ENCODE measurements around the gene PSMF1. TPM values are rescaled to one million over a fixed set of nuclear protein-coding genes. Genes with fewer than 3 reads are reported as not detected.

The PSMF1 gene
- total and polyA plus RNA-seq, 2 of the 13 experiments (the other 11 are each of a cell fraction or from before 2014, with no cell fraction given): 82.5 to 86.0 TPM

DNA sequence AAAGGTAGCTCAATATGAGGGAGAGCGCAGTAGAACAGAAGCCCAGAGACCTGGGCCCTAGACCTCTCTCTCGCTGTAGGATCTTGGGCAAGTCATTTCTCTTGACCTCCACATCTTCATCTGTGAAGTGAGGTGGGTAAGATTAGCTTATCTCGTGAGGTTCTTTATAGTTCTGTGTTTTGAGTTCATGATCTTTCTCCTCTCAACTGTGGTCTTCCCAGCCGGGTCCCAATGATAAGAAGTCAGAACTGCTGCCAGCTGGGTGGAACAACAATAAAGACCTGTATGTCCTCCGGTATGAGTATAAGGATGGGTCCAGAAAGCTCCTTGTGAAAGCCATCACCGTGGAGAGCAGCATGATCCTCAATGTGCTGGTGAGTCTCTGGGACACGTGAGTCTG is 6.9 kb downstream of the PSMF1 start:
- CTCF ChIA-PET (ENCODE audit: low intra/inter-chr PET ratio, low total read pairs): no interaction called here
- H4K20me1 ChIP-seq (ENCODE audit: insufficient read depth, low read length): peaks cover 32% of the 10 kb centered on the region
- no peak overlapping the region for H3K4me2 ChIP-seq (ENCODE audit: low read depth, low read length)
- ATAC-seq: no peak
- H3K36me3 ChIP-seq (replicated peaks in 1 of 2; ENCODE audit: control insufficient read depth in 1 of 2, insufficient read depth in 2 of 2, low read length in 2 of 2): peaks cover 35 to 73% of the 10 kb centered on the region in 2 experiments
- H3K79me2 ChIP-seq (ENCODE audit: insufficient read depth, low read length): peaks cover 50% of the 10 kb centered on the region
- no peak overlapping the region for H2AFZ ChIP-seq (ENCODE audit: low read length)
- no peak for TF ChIP-seq ZNF737 (CRISPR knock-in tag; IDR thresholded peaks at IDR 0.05; ENCODE audit: borderline replicate concordance)
- TF ChIP-seq NONO (IDR thresholded peaks at IDR 0.05): no peak
- TF ChIP-seq NONO (CRISPR knock-in tag; conservative IDR thresholded peaks at IDR 0.05): no peak
- no peak for TF ChIP-seq HOXA5 (CRISPR knock-in tag; IDR thresholded peaks at IDR 0.05)
- TF ChIP-seq ZNF562 (CRISPR knock-in tag; IDR thresholded peaks at IDR 0.05; ENCODE audit: borderline replicate concordance): no peak
- no peak for TF ChIP-seq ATF2 (CRISPR knock-in tag; IDR thresholded peaks at IDR 0.05)
- TF ChIP-seq MEF2D (CRISPR knock-in tag; IDR thresholded peaks at IDR 0.05): no peak
- 0 out of 4 replicates have a peak, but pooled peaks of 1 of the 2 experiments have one; percentile 33 for TF ChIP-seq POLR2A (IDR thresholded peaks at IDR 0.05; ENCODE audit: insufficient read depth in 1 of 2, low read depth in 2 of 2, low read length in 2 of 2)
- H3K9ac ChIP-seq (ENCODE audit: insufficient read depth, low read depth, low read length): no peak overlapping the region
- no peak for FAIRE-seq
- 96% methylated on average over 7 of the region's 7 CpGs for WGBS (ENCODE audit: low lambda C conversion rate)
- intact Hi-C loops (cut with micrococcal nuclease; ENCODE audit: unreplicated experiment) (no loop called here), in situ Hi-C loops (cut with HindIII; ENCODE audit: extremely low pct_ligation_motif_present, low pct_unique_long_range_greater_than_20kb) (no loop called here)
- BruUV-seq (replicated peaks): no TSS peak
- H3K4me1 ChIP-seq (ENCODE audit: insufficient read depth, low read length): peaks cover 45% of the 10 kb centered on the region
- H3K4me3 ChIP-seq (replicated peaks in 1 of 3; ENCODE audit: insufficient read depth in 1 of 3, low read depth in 2 of 3, low read length in 3 of 3): no peak overlapping the region
- no peaks in the 10 kb centered on the region for H3K27me3 ChIP-seq (ENCODE audit: control insufficient read depth in 1 of 2, insufficient read depth in 2 of 2, low read length in 2 of 2)
- no peak for DNase-seq (ENCODE audit: low spot score)
- POLR2A ChIA-PET: no interaction called here
- H3K27ac ChIP-seq (ENCODE audit: extremely low read length, insufficient read depth, low read length): no peak overlapping the region
- H3K9me3 ChIP-seq (ENCODE audit: low read length): no peaks in the 10 kb centered on the region

DNA sequence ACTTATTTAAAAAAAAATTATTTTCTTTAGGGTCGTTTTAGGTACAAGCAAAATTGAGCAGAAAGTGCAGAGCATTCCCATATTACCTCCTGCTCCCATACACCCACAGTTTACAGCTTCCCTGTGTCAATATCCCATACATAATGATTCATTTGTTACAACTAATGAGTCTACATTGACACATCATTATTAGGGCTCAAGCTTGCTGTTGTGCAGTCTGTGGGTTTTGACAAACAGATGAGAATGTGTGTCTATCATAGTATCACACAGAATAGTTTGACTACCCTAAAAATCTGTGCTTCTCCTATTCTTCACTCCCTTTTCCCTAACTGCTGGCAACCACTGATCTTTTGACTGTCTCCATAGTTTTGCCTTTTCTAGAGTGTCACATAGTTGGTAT is 9.4 kb downstream of the PSMF1 start:
- peaks cover 11% of the 10 kb centered on the region; the same call in 1 of the 2 replicates for H3K9me3 ChIP-seq (ENCODE audit: low read length)
- H3K4me2 ChIP-seq (ENCODE audit: low read depth, low read length): no peak overlapping the region
- H2AFZ ChIP-seq (ENCODE audit: low read length): no peak overlapping the region
- peaks cover 47% of the 10 kb centered on the region for H3K79me2 ChIP-seq (ENCODE audit: insufficient read depth, low read length)
- intact Hi-C loops (cut with micrococcal nuclease; ENCODE audit: unreplicated experiment) (no loop called here), in situ Hi-C loops (cut with HindIII; ENCODE audit: extremely low pct_ligation_motif_present, low pct_unique_long_range_greater_than_20kb) (no loop called here)
- BruUV-seq (replicated peaks): no TSS peak
- peaks cover 49 to 92% of the 10 kb centered on the region in 2 experiments for H3K36me3 ChIP-seq (replicated peaks in 1 of 2; ENCODE audit: control insufficient read depth in 1 of 2, insufficient read depth in 2 of 2, low read length in 2 of 2)
- FAIRE-seq (no peak), ATAC-seq (no peak), DNase-seq (ENCODE audit: low spot score) (no peak)
- ChIA-PET POLR2A (no interaction called here), CTCF (ENCODE audit: low intra/inter-chr PET ratio, low total read pairs) (no interaction called here)
- peak; percentile 54; the same call in 1 of the 2 replicates for TF ChIP-seq RBFOX2 (IDR thresholded peaks at IDR 0.05; ENCODE audit: low read depth, low read length)
- TF ChIP-seq, protein P1, sequence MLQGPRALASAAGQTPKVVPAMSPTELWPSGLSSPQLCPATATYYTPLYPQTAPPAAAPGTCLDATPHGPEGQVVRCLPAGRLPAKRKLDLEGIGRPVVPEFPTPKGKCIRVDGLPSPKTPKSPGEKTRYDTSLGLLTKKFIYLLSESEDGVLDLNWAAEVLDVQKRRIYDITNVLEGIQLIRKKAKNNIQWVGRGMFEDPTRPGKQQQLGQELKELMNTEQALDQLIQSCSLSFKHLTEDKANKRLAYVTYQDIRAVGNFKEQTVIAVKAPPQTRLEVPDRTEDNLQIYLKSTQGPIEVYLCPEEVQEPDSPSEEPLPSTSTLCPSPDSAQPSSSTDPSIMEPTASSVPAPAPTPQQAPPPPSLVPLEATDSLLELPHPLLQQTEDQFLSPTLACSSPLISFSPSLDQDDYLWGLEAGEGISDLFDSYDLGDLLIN (CRISPR knock-in tag; IDR thresholded peaks at IDR 0.05; ENCODE audit: borderline replicate concordance): no peak
- peaks cover 19% of the 10 kb centered on the region for H3K4me1 ChIP-seq (ENCODE audit: insufficient read depth, low read length)
- H3K27ac ChIP-seq (ENCODE audit: extremely low read length, insufficient read depth, low read length): no peak overlapping the region
- H3K27me3 ChIP-seq (ENCODE audit: control insufficient read depth in 1 of 2, insufficient read depth in 2 of 2, low read length in 2 of 2): no peaks in the 10 kb centered on the region
- peaks cover 20% of the 10 kb centered on the region for H4K20me1 ChIP-seq (ENCODE audit: insufficient read depth, low read length)
- no peak overlapping the region for H3K9ac ChIP-seq (ENCODE audit: insufficient read depth, low read depth, low read length)
- H3K4me3 ChIP-seq (replicated peaks in 1 of 3; ENCODE audit: insufficient read depth in 1 of 3, low read depth in 2 of 3, low read length in 3 of 3): no peak overlapping the region
- WGBS (ENCODE audit: low lambda C conversion rate): 82% methylated on average over 1 of the region's 1 CpG
